ENCODE measurements around the gene METTL1.

The METTL1 gene

DNA sequence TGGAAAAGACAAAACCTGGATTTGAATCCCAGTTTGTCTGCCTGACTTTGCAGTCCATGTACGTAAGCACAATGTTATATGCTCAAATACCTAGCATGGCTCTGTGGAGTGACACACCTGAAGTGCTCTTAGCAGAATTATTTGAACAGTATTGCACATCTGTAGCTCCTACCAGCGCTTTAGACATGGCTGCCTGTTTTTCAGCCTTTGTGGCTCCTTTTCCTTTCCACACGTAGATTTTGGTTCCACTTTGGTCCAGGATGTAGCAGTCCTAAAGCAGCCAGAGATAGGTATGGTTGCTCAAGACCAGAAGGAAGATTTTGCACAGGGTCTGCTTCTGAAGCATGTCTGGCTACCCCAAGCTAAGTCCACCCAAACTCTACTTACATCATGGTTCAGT lies 37.5 kb upstream of the METTL1 start:
- Histone ChIP-seq H3K4me2 (ENCODE audit: low read length, poor library complexity, severe bottlenecking) (no peak overlapping the region), H3K14ac (ENCODE audit: low read length in 2 of 2) (no peak overlapping the region), H3K9me3 (ENCODE audit: control insufficient read depth, low read length) (no peaks in the 10 kb centered on the region), H3K4me3 (ENCODE audit: insufficient read depth in 1 of 2, low read depth in 1 of 2, low read length in 2 of 2) (no peak overlapping the region), H2BK12ac (ENCODE audit: low read length in 2 of 2) (no peak overlapping the region), H2AK5ac (ENCODE audit: low read length, severe bottlenecking) (no peak overlapping the region), H3K36me3 (ENCODE audit: control insufficient read depth in 1 of 2, insufficient read depth in 2 of 2, low read depth in 1 of 2, low read length in 2 of 2) (peaks cover 44 to 83% of the 10 kb centered on the region in 2 experiments), H4K8ac (ENCODE audit: low read length) (no peak overlapping the region), H3K9ac (ENCODE audit: low read length) (no peak overlapping the region), H2BK120ac (ENCODE audit: low read depth, low read length) (no peak overlapping the region), H3K23ac (ENCODE audit: low read length in 2 of 2) (no peak overlapping the region), H3K18ac (ENCODE audit: low read depth in 1 of 2, low read length in 2 of 2) (no peak overlapping the region), H2BK15ac (ENCODE audit: low read depth, poor library complexity, severe bottlenecking) (no peak overlapping the region), H3K4ac (ENCODE audit: low read depth in 1 of 2, low read length in 2 of 2) (no peak overlapping the region), H2AFZ (ENCODE audit: low read depth, low read length) (no peak overlapping the region), H3K79me1 (replicated peaks; ENCODE audit: low read length, poor library complexity, severe bottlenecking) (no peaks in the 10 kb centered on the region), H3K27me3 (ENCODE audit: control insufficient read depth in 1 of 2, insufficient read depth in 1 of 2, low read length in 2 of 2) (no peaks in the 10 kb centered on the region), H3K4me1 (ENCODE audit: control insufficient read depth, insufficient read depth, low read depth, low read length) (peaks cover 8% of the 10 kb centered on the region), H3K27ac (ENCODE audit: low read length, poor library complexity, severe bottlenecking) (no peak overlapping the region), H2BK5ac (ENCODE audit: low read depth, low read length, poor library complexity, severe bottlenecking) (no peak overlapping the region), H4K91ac (ENCODE audit: low read length) (no peak overlapping the region)
- DNase-seq: no peak
- 85% methylated on average over 3 of the region's 3 CpGs for WGBS

- Histone ChIP-seq H3K9me3 (ENCODE audit: control insufficient read depth, low read length) (no peaks in the 10 kb centered on the region), H3K79me1 (replicated peaks; ENCODE audit: low read length, poor library complexity, severe bottlenecking) (no peaks in the 10 kb centered on the region), H4K91ac (ENCODE audit: low read length) (no peak overlapping the region), H4K8ac (ENCODE audit: low read length) (no peak overlapping the region), H3K27me3 (ENCODE audit: control insufficient read depth in 1 of 2, insufficient read depth in 1 of 2, low read length in 2 of 2) (no peaks in the 10 kb centered on the region), H2BK15ac (ENCODE audit: low read depth, poor library complexity, severe bottlenecking) (no peak overlapping the region), H2BK5ac (ENCODE audit: low read depth, low read length, poor library complexity, severe bottlenecking) (no peak overlapping the region), H3K23ac (ENCODE audit: low read length in 2 of 2) (no peak overlapping the region), H3K9ac (ENCODE audit: low read length) (no peak overlapping the region), H3K14ac (ENCODE audit: low read length in 2 of 2) (no peak overlapping the region), H2AFZ (ENCODE audit: low read depth, low read length) (no peak overlapping the region), H3K4me1 (ENCODE audit: control insufficient read depth, insufficient read depth, low read depth, low read length) (peaks cover 9% of the 10 kb centered on the region), H3K27ac (ENCODE audit: low read length, poor library complexity, severe bottlenecking) (no peak overlapping the region), H3K4ac (ENCODE audit: low read depth in 1 of 2, low read length in 2 of 2) (no peak overlapping the region), H2AK5ac (ENCODE audit: low read length, severe bottlenecking) (no peak overlapping the region), H3K36me3 (ENCODE audit: control insufficient read depth in 1 of 2, insufficient read depth in 2 of 2, low read depth in 1 of 2, low read length in 2 of 2) (peaks cover 35 to 87% of the 10 kb centered on the region in 2 experiments), H3K18ac (ENCODE audit: low read depth in 1 of 2, low read length in 2 of 2) (no peak overlapping the region), H2BK120ac (ENCODE audit: low read depth, low read length) (no peak overlapping the region), H3K4me3 (ENCODE audit: insufficient read depth in 1 of 2, low read depth in 1 of 2, low read length in 2 of 2) (no peak overlapping the region), H3K4me2 (ENCODE audit: low read length, poor library complexity, severe bottlenecking) (no peak overlapping the region), H2BK12ac (ENCODE audit: low read length in 2 of 2) (no peak overlapping the region)
- 93% methylated on average over 5 of the region's 5 CpGs for WGBS
- DNase-seq: no peak
Observed at GRCh38 chr12:57808351-57808750, 36.4 kb upstream of the METTL1 start.

GRCh38 chr12:57807285-57807684 lies 35.4 kb upstream of the METTL1 start:
- Histone ChIP-seq H2AFZ (ENCODE audit: low read depth, low read length) (no peak overlapping the region), H2BK5ac (ENCODE audit: low read depth, low read length, poor library complexity, severe bottlenecking) (no peak overlapping the region), H2BK12ac (ENCODE audit: low read length in 2 of 2) (no peak overlapping the region), H3K4ac (ENCODE audit: low read depth in 1 of 2, low read length in 2 of 2) (no peak overlapping the region), H3K27ac (ENCODE audit: low read length, poor library complexity, severe bottlenecking) (no peak overlapping the region), H3K4me3 (ENCODE audit: insufficient read depth in 1 of 2, low read depth in 1 of 2, low read length in 2 of 2) (no peak overlapping the region), H3K23ac (ENCODE audit: low read length in 2 of 2) (no peak overlapping the region), H3K9me3 (ENCODE audit: control insufficient read depth, low read length) (no peaks in the 10 kb centered on the region), H3K18ac (ENCODE audit: low read depth in 1 of 2, low read length in 2 of 2) (no peak overlapping the region), H2BK15ac (ENCODE audit: low read depth, poor library complexity, severe bottlenecking) (no peak overlapping the region), H3K9ac (ENCODE audit: low read length) (no peak overlapping the region), H3K4me1 (ENCODE audit: control insufficient read depth, insufficient read depth, low read depth, low read length) (peaks cover 2% of the 10 kb centered on the region), H3K36me3 (ENCODE audit: control insufficient read depth in 1 of 2, insufficient read depth in 2 of 2, low read depth in 1 of 2, low read length in 2 of 2) (peaks cover 36 to 89% of the 10 kb centered on the region in 2 experiments), H4K8ac (ENCODE audit: low read length) (no peak overlapping the region), H3K79me1 (replicated peaks; ENCODE audit: low read length, poor library complexity, severe bottlenecking) (peaks cover 1% of the 10 kb centered on the region), H2BK120ac (ENCODE audit: low read depth, low read length) (no peak overlapping the region), H3K27me3 (ENCODE audit: control insufficient read depth in 1 of 2, insufficient read depth in 1 of 2, low read length in 2 of 2) (no peaks in the 10 kb centered on the region), H4K91ac (ENCODE audit: low read length) (no peak overlapping the region), H3K4me2 (ENCODE audit: low read length, poor library complexity, severe bottlenecking) (no peak overlapping the region), H2AK5ac (ENCODE audit: low read length, severe bottlenecking) (no peak overlapping the region), H3K14ac (ENCODE audit: low read length in 2 of 2) (no peak overlapping the region)
- DNase-seq: no peak
- 93% methylated on average over 9 of the region's 9 CpGs for WGBS

- H2BK12ac ChIP-seq (ENCODE audit: low read length in 2 of 2): no peak overlapping the region
- H4K91ac ChIP-seq (ENCODE audit: low read length): no peak overlapping the region
- WGBS: 97% methylated on average over 2 of the region's 3 CpGs
- no peak overlapping the region for H3K27ac ChIP-seq (ENCODE audit: low read length, poor library complexity, severe bottlenecking)
- no peak overlapping the region for H3K4me2 ChIP-seq (ENCODE audit: low read length, poor library complexity, severe bottlenecking)
- no peak overlapping the region for H2AFZ ChIP-seq (ENCODE audit: low read depth, low read length)
- peaks cover 2% of the 10 kb centered on the region for H3K4me1 ChIP-seq (ENCODE audit: control insufficient read depth, insufficient read depth, low read depth, low read length)
- H2BK120ac ChIP-seq (ENCODE audit: low read depth, low read length): no peak overlapping the region
- H3K14ac ChIP-seq (ENCODE audit: low read length in 2 of 2): no peak overlapping the region
- peaks cover 41 to 89% of the 10 kb centered on the region in 2 experiments for H3K36me3 ChIP-seq (ENCODE audit: control insufficient read depth in 1 of 2, insufficient read depth in 2 of 2, low read depth in 1 of 2, low read length in 2 of 2)
- H2BK5ac ChIP-seq (ENCODE audit: low read depth, low read length, poor library complexity, severe bottlenecking): no peak overlapping the region
- no peaks in the 10 kb centered on the region for H3K27me3 ChIP-seq (ENCODE audit: control insufficient read depth in 1 of 2, insufficient read depth in 1 of 2, low read length in 2 of 2)
- H3K4ac ChIP-seq (ENCODE audit: low read depth in 1 of 2, low read length in 2 of 2): no peak overlapping the region
- H3K9me3 ChIP-seq (ENCODE audit: control insufficient read depth, low read length): no peaks in the 10 kb centered on the region
- no peak overlapping the region for H3K23ac ChIP-seq (ENCODE audit: low read length in 2 of 2)
- H2AK5ac ChIP-seq (ENCODE audit: low read length, severe bottlenecking): no peak overlapping the region
- peaks cover 4% of the 10 kb centered on the region for H3K79me1 ChIP-seq (replicated peaks; ENCODE audit: low read length, poor library complexity, severe bottlenecking)
- no peak overlapping the region for H2BK15ac ChIP-seq (ENCODE audit: low read depth, poor library complexity, severe bottlenecking)
- H4K8ac ChIP-seq (ENCODE audit: low read length): no peak overlapping the region
- DNase-seq: no peak
- no peak overlapping the region for H3K18ac ChIP-seq (ENCODE audit: low read depth in 1 of 2, low read length in 2 of 2)
- no peak overlapping the region for H3K9ac ChIP-seq (ENCODE audit: low read length)
- no peak overlapping the region for H3K4me3 ChIP-seq (ENCODE audit: insufficient read depth in 1 of 2, low read depth in 1 of 2, low read length in 2 of 2)
Observed at GRCh38 chr12:57806677-57807076, 34.8 kb upstream of the METTL1 start.

Data from mesenchymal stem cell (in vitro differentiated cells and primary cell).